GM23338 (cell line): Measurements from ENCODE around the gene LMOD1. TPM values are rescaled to one million over a fixed set of nuclear protein-coding genes. Genes with fewer than 3 reads are reported as not detected.

Experiments
- ATAC-seq: fragments of 200-7000 bp; cut with Tn5 transposase; 3 replicates; pipeline ENCODE4 v1.9.1; 2020
- DNase-seq: peaks from one replicate; pipeline ENCODE4 v3.0.0-alpha.2; 2015; ENCODE audit warnings: low spot score
- H2AFZ ChIP-seq: fragments of 200-600 bp; sonication (generic); 2 replicates; pipeline ENCODE4 v1.8.0; 2016; ENCODE audit warnings: antibody characterized with exemption, mild to moderate bottlenecking, moderate library complexity
- H3F3A ChIP-seq: fragments of 200-600 bp; sonication (generic); replicated peaks from 2 replicates; pipeline ENCODE4 v1.8.0; 2017; ENCODE audit warnings: antibody characterized with exemption, mixed run types, low read depth
- H3K27ac ChIP-seq: fragments of 200-600 bp; sonication (generic); 2 replicates; pipeline ENCODE4 v1.6.1; 2016; ENCODE audit warnings: low read depth
- H3K27me3 ChIP-seq: fragments of 200-600 bp; sonication (generic); 2 replicates; pipeline ENCODE4 v1.8.0; 2016; ENCODE audit warnings: mild to moderate bottlenecking, mixed run types, moderate library complexity; ENCODE audit not compliant: insufficient read depth
- H3K36me3 ChIP-seq: fragments of 200-600 bp; sonication (generic); 2 replicates; pipeline ENCODE4 v1.8.0; 2016; ENCODE audit warnings: mild to moderate bottlenecking; ENCODE audit not compliant: insufficient read depth
- H3K4me1 ChIP-seq: fragments of 200-600 bp; sonication (generic); 2 replicates; pipeline ENCODE4 v1.8.0; 2016; ENCODE audit warnings: mild to moderate bottlenecking, moderate library complexity; ENCODE audit not compliant: insufficient read depth
- H3K4me2 ChIP-seq: fragments of 200-600 bp; sonication (generic); 2 replicates; pipeline ENCODE4 v1.7.1; 2017; ENCODE audit warnings: mixed run types
- H3K4me3 ChIP-seq: fragments of 200-600 bp; sonication (generic); 2 replicates; pipeline ENCODE4 v1.6.1; 2016; ENCODE audit warnings: mixed run types
- H3K79me2 ChIP-seq: fragments of 200-600 bp; sonication (generic); replicated peaks from 2 replicates; pipeline ENCODE4 v1.8.0; 2017; ENCODE audit warnings: mild to moderate bottlenecking; ENCODE audit not compliant: insufficient read depth
- H3K9me2 ChIP-seq: fragments of 200-600 bp; sonication (generic); 2 replicates; pipeline ENCODE4 v1.8.0; 2017; ENCODE audit not compliant: insufficient read depth
- H4K20me1 ChIP-seq: fragments of 200-600 bp; sonication (generic); replicated peaks from 2 replicates; pipeline ENCODE4 v1.8.0; 2017; ENCODE audit warnings: mild to moderate bottlenecking; ENCODE audit not compliant: insufficient read depth
- H3K27ac Mint-ChIP-seq: 2 replicates; pipeline ENCODE4 v1.8.0; 2020; ENCODE audit warnings: inconsistent platforms, mild to moderate bottlenecking, moderate library complexity, mixed read lengths
- H3K27me3 Mint-ChIP-seq: 3 replicates; pipeline ENCODE4 v1.8.0; 2022; ENCODE audit warnings: low read depth, mild to moderate bottlenecking, moderate library complexity, mixed read lengths, inconsistent platforms; ENCODE audit not compliant: insufficient read depth, poor library complexity
- H3K36me3 Mint-ChIP-seq: 3 replicates; pipeline ENCODE4 v1.8.0; 2021; ENCODE audit warnings: low read depth, mild to moderate bottlenecking, inconsistent platforms, moderate library complexity, mixed read lengths
- H3K4me1 Mint-ChIP-seq: 3 replicates; pipeline ENCODE4 v1.8.0; 2020; ENCODE audit warnings: mild to moderate bottlenecking, inconsistent platforms, mixed read lengths
- H3K4me3 Mint-ChIP-seq: 3 replicates; pipeline ENCODE4 v1.8.0; 2021; ENCODE audit warnings: moderate library complexity, mild to moderate bottlenecking, inconsistent platforms, mixed read lengths
- H3K9me3 Mint-ChIP-seq: 3 replicates; pipeline ENCODE4 v1.8.0; 2020; ENCODE audit warnings: moderate library complexity, mild to moderate bottlenecking, inconsistent platforms, mixed read lengths
- CREB1 ChIP-seq: fragments of 250-450 bp; sonication (Bioruptor Pico); IDR thresholded peaks from 2 replicates; pipeline ENCODE4 v1.5.0; 2020; ENCODE audit warnings: low read depth, mild to moderate bottlenecking, moderate library complexity
- CTCF ChIP-seq, 2 experiments: fragments of 200-600 bp in 1 of 2; sonication (generic) in 1 of 2; conservative IDR thresholded peaks; 2 replicates each; pipeline versions ENCODE4 v1.5.1 to v1.6.1; 2016 to 2017; ENCODE audit warnings: antibody characterized with exemption in 2 of 2, low read depth in 2 of 2, mild to moderate bottlenecking in 2 of 2, moderate library complexity in 1 of 2
- EZH2 ChIP-seq: fragments of 200-600 bp; sonication (generic); IDR thresholded peaks from one replicate; pipeline ENCODE4 v1.8.0; 2017; ENCODE audit warnings: antibody characterized with exemption, mild to moderate bottlenecking, low read depth; ENCODE audit not compliant: unreplicated experiment
- EZH2phosphoT487 ChIP-seq: fragments of 200-600 bp; sonication (generic); IDR thresholded peaks from one replicate; pipeline ENCODE4 v1.8.1; 2018; ENCODE audit warnings: antibody characterized with exemption; ENCODE audit not compliant: unreplicated experiment
- JUNB ChIP-seq: IDR thresholded peaks from one replicate; pipeline ENCODE4 v1.6.1; 2016; ENCODE audit warnings: antibody characterized with exemption; ENCODE audit not compliant: unreplicated experiment
- NANOG ChIP-seq: IDR thresholded peaks from 2 replicates; pipeline ENCODE4 v1.6.1; 2016; ENCODE audit warnings: antibody characterized with exemption, borderline replicate concordance
- POLR2AphosphoS5 ChIP-seq: IDR thresholded peaks from 2 replicates; pipeline ENCODE4 v1.6.1; 2016; ENCODE audit warnings: antibody characterized with exemption, low read depth
- STAT1 ChIP-seq: IDR thresholded peaks from one replicate; pipeline ENCODE4 v1.6.1; 2016; ENCODE audit warnings: antibody characterized with exemption; ENCODE audit not compliant: unreplicated experiment
- ZNF114 ChIP-seq: fragments of 250-450 bp; sonication (Bioruptor Pico); IDR thresholded peaks from 2 replicates; pipeline ENCODE4 v1.5.0; 2020; ENCODE audit warnings: mild to moderate bottlenecking, moderate library complexity
- ZNF331 ChIP-seq: fragments of 250-450 bp; sonication (Bioruptor Pico); IDR thresholded peaks from 2 replicates; pipeline ENCODE4 v1.5.0; 2020; ENCODE audit warnings: low read depth, mild to moderate bottlenecking, moderate library complexity
- ZNF462 ChIP-seq: fragments of 250-450 bp; sonication (Bioruptor Pico); IDR thresholded peaks from 2 replicates; pipeline ENCODE4 v1.5.0; 2020; ENCODE audit warnings: mild to moderate bottlenecking, moderate library complexity
- polyA plus RNA-seq: library from polyadenylated mRNA; unstranded; fragments of >200 nt; fragmentation: Nextera tagmentation; extraction: Ambion mirVana; gene quantifications from 2 replicates; pipeline ENCODE4 v1.2.1, GENCODE V29; 2016
- total RNA-seq: library from RNA; depleted of rRNA; stranded (reverse); fragments of >200 nt; shearing (Covaris generic); gene quantifications from 2 replicates; pipeline ENCODE4 v1.2.3, GENCODE V29; 2014

The LMOD1 gene
- total and polyA plus RNA-seq, 2 experiments from 2014 or later, result 0.74 to 1.7 TPM

GRCh38 chr1:201938440-201939035, 7.8 kb downstream of the LMOD1 start (continued):
- no peak for TF ChIP-seq CREB1
- TF ChIP-seq EZH2phosphoT487, result no peak
- no peak for TF ChIP-seq ZNF114 (CRISPR knock-in tag)
- TF ChIP-seq NANOG, result no peak
- TF ChIP-seq EZH2, result no peak
- TF ChIP-seq CTCF (conservative IDR thresholded peaks at IDR 0.05; ENCODE audit: low read depth in 2 of 2), result no peak

- Mint-ChIP-seq H3K27ac (no peak overlapping the region), H3K4me3 (no peak overlapping the region), H3K36me3 (no peaks in the 10 kb centered on the region), H3K27me3 (peaks cover 2% of the 10 kb centered on the region), H3K9me3 (no peaks in the 10 kb centered on the region), H3K4me1 (peaks cover 8% of the 10 kb centered on the region)
- peaks cover 4% of the 10 kb centered on the region; the same call in 1 of the 2 replicates for H3K4me1 ChIP-seq
- H4K20me1 ChIP-seq, result no peaks in the 10 kb centered on the region
- H3K36me3 ChIP-seq, result no peaks in the 10 kb centered on the region
- H3K4me3 ChIP-seq, result no peak overlapping the region
- H3K4me2 ChIP-seq, result no peak overlapping the region
- peaks cover 8% of the 10 kb centered on the region; the same call in 1 of the 2 replicates for H3F3A ChIP-seq
- H3K79me2 ChIP-seq, result no peaks in the 10 kb centered on the region
- no peaks in the 10 kb centered on the region for H3K27me3 ChIP-seq
- DNase-seq (no peak), ATAC-seq (no peak)
- no peaks in the 10 kb centered on the region for H3K9me2 ChIP-seq
- no peak overlapping the region for H2AFZ ChIP-seq
- H3K27ac ChIP-seq, result no peak overlapping the region
- no peak for TF ChIP-seq ZNF114 (CRISPR knock-in tag)
- no peak for TF ChIP-seq NANOG
- TF ChIP-seq ZNF331 (CRISPR knock-in tag), result no peak
- TF ChIP-seq CREB1, result no peak
- no peak for TF ChIP-seq JUNB
- TF ChIP-seq CTCF (conservative IDR thresholded peaks at IDR 0.05; ENCODE audit: low read depth in 2 of 2), result no peak
- no peak for TF ChIP-seq EZH2phosphoT487
- no peak for TF ChIP-seq ZNF462
- TF ChIP-seq POLR2AphosphoS5, result no peak
- TF ChIP-seq STAT1, result no peak
Measured at GRCh38 chr1:201937624-201938213, 8.6 kb downstream of the LMOD1 start.
